H9 (cell line): ENCODE results near the gene DLG2. TPM values are rescaled to one million over a fixed set of nuclear protein-coding genes. Genes with fewer than 3 reads are reported as not detected.

ENCODE experiments used
- DNase-seq: peaks from one replicate; pipeline ENCODE4 v3.0.0-alpha.2; 2017
- H2AFZ ChIP-seq: one replicate; pipeline ENCODE4 v1.6.1; 2013; ENCODE audit warnings: mild to moderate bottlenecking, low read length, control low read depth, moderate library complexity
- H2AK5ac ChIP-seq: 2 replicates; pipeline ENCODE4 v1.6.1; 2013; ENCODE audit warnings: low read length, control low read depth, mixed read lengths; ENCODE audit not compliant: insufficient read length
- H2BK120ac ChIP-seq: one replicate; pipeline ENCODE4 v1.6.1; 2013; ENCODE audit warnings: low read depth, mild to moderate bottlenecking, low read length, control low read depth, inconsistent platforms; ENCODE audit not compliant: poor library complexity, severe bottlenecking
- H2BK12ac ChIP-seq: 2 replicates; pipeline ENCODE4 v1.6.1; 2013; ENCODE audit warnings: low read length, control low read depth, mixed read lengths, low read depth; ENCODE audit not compliant: insufficient read length
- H2BK15ac ChIP-seq: 2 replicates; pipeline ENCODE4 v1.6.1; 2013; ENCODE audit warnings: low read depth, low read length, control low read depth
- H2BK20ac ChIP-seq: one replicate; pipeline ENCODE4 v1.6.1; 2013; ENCODE audit warnings: low read depth, mild to moderate bottlenecking, low read length, control low read depth, inconsistent platforms; ENCODE audit not compliant: poor library complexity, severe bottlenecking
- H2BK5ac ChIP-seq: 2 replicates; pipeline ENCODE4 v1.6.1; 2013; ENCODE audit warnings: low read length, control low read depth, mixed read lengths; ENCODE audit not compliant: insufficient read length
- H3K14ac ChIP-seq: 2 replicates; pipeline ENCODE4 v1.6.1; 2013; ENCODE audit warnings: low read length, control low read depth; ENCODE audit not compliant: insufficient read depth
- H3K18ac ChIP-seq: 2 replicates; pipeline ENCODE4 v1.6.1; 2013; ENCODE audit warnings: low read depth, mild to moderate bottlenecking, mixed read lengths, low read length, control low read depth; ENCODE audit not compliant: insufficient read length
- H3K23ac ChIP-seq: 2 replicates; pipeline ENCODE4 v1.6.1; 2013; ENCODE audit warnings: low read length, control low read depth, mixed read lengths, low read depth; ENCODE audit not compliant: insufficient read length
- H3K23me2 ChIP-seq: 2 replicates; pipeline ENCODE4 v1.6.1; 2013; ENCODE audit warnings: low read depth, mild to moderate bottlenecking, mixed read lengths, low read length, control low read depth; ENCODE audit not compliant: insufficient read length, poor library complexity, severe bottlenecking
- H3K27ac ChIP-seq: 2 replicates; pipeline ENCODE4 v1.5.1; 2013; ENCODE audit warnings: low read length, control low read depth, mixed read lengths, low read depth; ENCODE audit not compliant: insufficient read length
- H3K27me3 ChIP-seq: 2 replicates; pipeline ENCODE4 v1.6.1; 2013; ENCODE audit warnings: low read length, control low read depth, inconsistent platforms; ENCODE audit not compliant: insufficient read depth
- H3K4ac ChIP-seq: 2 replicates; pipeline ENCODE4 v1.6.1; 2013; ENCODE audit warnings: low read depth, mild to moderate bottlenecking, control low read depth, inconsistent platforms, low read length, moderate library complexity
- H3K4me1 ChIP-seq: 2 replicates; pipeline ENCODE4 v1.6.1; 2013; ENCODE audit warnings: low read length, control low read depth, inconsistent platforms; ENCODE audit not compliant: insufficient read depth
- H3K4me2 ChIP-seq: 2 replicates; pipeline ENCODE4 v1.6.1; 2013; ENCODE audit warnings: low read length, control low read depth, mixed read lengths; ENCODE audit not compliant: insufficient read length, insufficient read depth
- H3K56ac ChIP-seq: 2 replicates; pipeline ENCODE4 v1.6.1; 2013; ENCODE audit warnings: low read depth, mild to moderate bottlenecking, mixed read lengths, low read length, control low read depth; ENCODE audit not compliant: insufficient read length
- H3K79me1 ChIP-seq: 2 replicates; pipeline ENCODE4 v1.6.1; 2013; ENCODE audit warnings: low read depth, mild to moderate bottlenecking, moderate library complexity, low read length, control low read depth, inconsistent platforms; ENCODE audit not compliant: insufficient read depth, poor library complexity, severe bottlenecking
- H3K79me2 ChIP-seq: 2 replicates; pipeline ENCODE4 v1.6.1; 2013; ENCODE audit warnings: low read length, control low read depth, inconsistent platforms; ENCODE audit not compliant: insufficient read depth
- H3K9ac ChIP-seq: 2 replicates; pipeline ENCODE4 v1.6.1; 2013; ENCODE audit warnings: low read length, control low read depth, mixed read lengths; ENCODE audit not compliant: insufficient read length; ENCODE audit errors: extremely low read depth
- H3K9me3 ChIP-seq: one replicate; pipeline ENCODE4 v1.6.1; 2013; ENCODE audit warnings: low read depth, low read length, inconsistent platforms; ENCODE audit not compliant: control insufficient read depth
- H3T11ph ChIP-seq: one replicate; pipeline ENCODE4 v1.6.1; 2013; ENCODE audit warnings: mild to moderate bottlenecking, low read length, control low read depth, inconsistent platforms
- H4K20me1 ChIP-seq: one replicate; pipeline ENCODE4 v1.6.1; 2013; ENCODE audit not compliant: control insufficient read depth, insufficient read length, insufficient read depth
- H4K5ac ChIP-seq: 2 replicates; pipeline ENCODE4 v1.6.1; 2013; ENCODE audit warnings: low read depth, mild to moderate bottlenecking, mixed read lengths, low read length, control low read depth; ENCODE audit not compliant: insufficient read length
- H4K8ac ChIP-seq: replicated peaks from 2 replicates; pipeline ENCODE4 v1.6.1; 2013; ENCODE audit warnings: low read length, control low read depth, mixed read lengths, low read depth; ENCODE audit not compliant: insufficient read length
- H4K91ac ChIP-seq: 2 replicates; pipeline ENCODE4 v1.6.1; 2013; ENCODE audit warnings: low read depth, mild to moderate bottlenecking, moderate library complexity, mixed read lengths, low read length, control low read depth; ENCODE audit not compliant: insufficient read length
- H3K27ac Mint-ChIP-seq, 3 experiments: 2 replicates in 2 of 3; 3 replicates in 1 of 3; pipeline ENCODE4 v1.8.0; 2020 to 2021; ENCODE audit warnings: mixed read lengths in 3 of 3, mild to moderate bottlenecking in 1 of 3, moderate library complexity in 1 of 3
- H3K27me3 Mint-ChIP-seq: 2 replicates; pipeline ENCODE4 v1.8.0; 2021; ENCODE audit warnings: low read depth, mild to moderate bottlenecking, moderate library complexity, mixed read lengths
- H3K36me3 Mint-ChIP-seq, 3 experiments: 2 replicates in 2 of 3; 3 replicates in 1 of 3; pipeline ENCODE4 v1.8.0; 2020 to 2021; ENCODE audit warnings: low read depth in 3 of 3, mixed read lengths in 3 of 3; ENCODE audit not compliant: insufficient read depth in 1 of 3
- H3K4me1 Mint-ChIP-seq, 2 experiments: 2 replicates each; pipeline ENCODE4 v1.8.0; 2020; ENCODE audit warnings: mixed read lengths in 2 of 2
- H3K4me3 Mint-ChIP-seq, 2 experiments: 2 replicates in 1 of 2; 3 replicates in 1 of 2; pipeline ENCODE4 v1.8.0; 2020 to 2021; ENCODE audit warnings: mild to moderate bottlenecking in 2 of 2, mixed read lengths in 2 of 2, moderate library complexity in 1 of 2
- H3K9me3 Mint-ChIP-seq, 2 experiments: 2 replicates in 1 of 2; 3 replicates in 1 of 2; pipeline ENCODE4 v1.8.0; 2020; ENCODE audit warnings: mild to moderate bottlenecking in 2 of 2, mixed read lengths in 2 of 2, moderate library complexity in 1 of 2
- WGBS: extraction: QIAGEN DNeasy Blood & Tissue Kit; methylation state at CpG from one replicate; pipeline ENCODE4 v1.1.7; 2013; ENCODE audit warnings: missing lambda C conversion rate, low lambda C conversion rate, mixed read lengths; ENCODE audit not compliant: insufficient read length; ENCODE audit errors: extremely low coverage; 5-methylcytosine and 5-hydroxymethylcytosine counted together
- total RNA-seq: library from RNA; stranded (reverse); gene quantifications from 2 replicates; pipeline ENCODE4 v1.2.1, GENCODE V29; 2021
- TF ChIP-seq, protein P1 (sequence below): fragments of 200-600 bp; sonication (generic); conservative IDR thresholded peaks from 3 replicates; pipeline ENCODE4 v1.8.0; 2021; ENCODE audit warnings: antibody characterized with exemption, mild to moderate bottlenecking

Gene DLG2
- total RNA-seq, 1 experiment from 2014 or later: 8.0 TPM

DNA sequence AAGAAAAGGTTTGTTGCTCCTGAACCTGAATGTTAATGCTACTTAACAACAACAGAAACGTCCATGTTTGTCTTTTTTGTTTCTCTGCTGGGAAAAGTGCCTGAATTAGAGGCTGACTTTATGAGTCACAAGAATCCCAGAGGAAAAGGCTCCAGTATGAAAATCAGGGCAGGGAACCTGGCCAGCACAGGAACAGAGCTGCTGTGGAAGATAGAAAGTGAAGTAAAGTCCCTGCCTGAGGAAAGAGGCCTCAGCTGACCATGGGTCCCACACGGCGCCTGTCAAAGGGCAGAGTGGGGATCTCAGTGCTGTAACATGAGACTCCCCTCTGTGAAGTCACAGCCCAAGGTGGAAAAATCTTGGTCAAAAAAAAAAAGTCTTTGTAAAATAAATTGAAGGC, 1708.7 kb downstream of the DLG2 start:
- no peak overlapping the region for H2BK120ac ChIP-seq
- no peak overlapping the region for H2AK5ac ChIP-seq
- Mint-ChIP-seq H3K9me3 (no peaks in the 10 kb centered on the region), H3K36me3 (no peaks in the 10 kb centered on the region), H3K4me3 (no peak overlapping the region), H3K27me3 (no peaks in the 10 kb centered on the region), H3K27ac (no peak overlapping the region), H3K4me1 (no peaks in the 10 kb centered on the region)
- H3K27me3 ChIP-seq: no peaks in the 10 kb centered on the region
- no peak overlapping the region for H3K23ac ChIP-seq
- H3K4me1 ChIP-seq: no peaks in the 10 kb centered on the region
- H2AFZ ChIP-seq: no peak overlapping the region
- no peaks in the 10 kb centered on the region for H3K23me2 ChIP-seq
- TF ChIP-seq, protein P1, sequence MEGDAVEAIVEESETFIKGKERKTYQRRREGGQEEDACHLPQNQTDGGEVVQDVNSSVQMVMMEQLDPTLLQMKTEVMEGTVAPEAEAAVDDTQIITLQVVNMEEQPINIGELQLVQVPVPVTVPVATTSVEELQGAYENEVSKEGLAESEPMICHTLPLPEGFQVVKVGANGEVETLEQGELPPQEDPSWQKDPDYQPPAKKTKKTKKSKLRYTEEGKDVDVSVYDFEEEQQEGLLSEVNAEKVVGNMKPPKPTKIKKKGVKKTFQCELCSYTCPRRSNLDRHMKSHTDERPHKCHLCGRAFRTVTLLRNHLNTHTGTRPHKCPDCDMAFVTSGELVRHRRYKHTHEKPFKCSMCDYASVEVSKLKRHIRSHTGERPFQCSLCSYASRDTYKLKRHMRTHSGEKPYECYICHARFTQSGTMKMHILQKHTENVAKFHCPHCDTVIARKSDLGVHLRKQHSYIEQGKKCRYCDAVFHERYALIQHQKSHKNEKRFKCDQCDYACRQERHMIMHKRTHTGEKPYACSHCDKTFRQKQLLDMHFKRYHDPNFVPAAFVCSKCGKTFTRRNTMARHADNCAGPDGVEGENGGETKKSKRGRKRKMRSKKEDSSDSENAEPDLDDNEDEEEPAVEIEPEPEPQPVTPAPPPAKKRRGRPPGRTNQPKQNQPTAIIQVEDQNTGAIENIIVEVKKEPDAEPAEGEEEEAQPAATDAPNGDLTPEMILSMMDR: no peak
- no peaks in the 10 kb centered on the region for H3K79me2 ChIP-seq
- H2BK5ac ChIP-seq: no peak overlapping the region
- no peak overlapping the region for H4K8ac ChIP-seq
- H4K20me1 ChIP-seq: no peaks in the 10 kb centered on the region
- DNase-seq: no peak
- H2BK12ac ChIP-seq: no peak overlapping the region
- no peak overlapping the region for H3K56ac ChIP-seq
- WGBS: no CpG with 5 or more reads among the region's 3 CpGs
- no peak overlapping the region for H3K18ac ChIP-seq
- H4K91ac ChIP-seq: no peak overlapping the region
- H3K79me1 ChIP-seq: no peaks in the 10 kb centered on the region
- no peak overlapping the region for H3K14ac ChIP-seq
- H3K9ac ChIP-seq: no peak overlapping the region
- H4K5ac ChIP-seq: no peak overlapping the region
- H3T11ph ChIP-seq: no peak overlapping the region
- no peak overlapping the region for H3K4ac ChIP-seq
- no peak overlapping the region for H3K4me2 ChIP-seq
- no peaks in the 10 kb centered on the region for H3K9me3 ChIP-seq
- H2BK15ac ChIP-seq: no peak overlapping the region
- no peak overlapping the region for H3K27ac ChIP-seq
- H2BK20ac ChIP-seq: no peak overlapping the region
